ENCODE data around the gene CYB5A. TPM values are rescaled to one million over a fixed set of nuclear protein-coding genes. Genes with fewer than 3 reads are reported as not detected.
"Not testable (repeated sequence)": the region's sequence is repeated elsewhere in the genome, so short reads cannot be mapped to it uniquely, and the experiment has no call there.

Gene CYB5A
- total and polyA plus RNA-seq, 9 of the 15 experiments (the other 6 are each of a cell fraction or from before 2014, with no cell fraction given), result 11.9 to 22.6 (median 14.1) TPM

GRCh38 chr18:74326791-74327190 is 35.0 kb upstream of the CYB5A start:
- H3K27me3 ChIP-seq (ENCODE audit: control insufficient read depth in 2 of 2, insufficient read depth in 2 of 2, low read length in 2 of 2); in situ Hi-C loops (cut with MboI); FAIRE-seq; H4K20me1 ChIP-seq (replicated peaks; ENCODE audit: control insufficient read depth, insufficient read depth, low read length); H3K4me3 ChIP-seq; DNase-seq (ENCODE audit: extremely low read depth in 1 of 4, low spot score in 3 of 4); H3K9me1 ChIP-seq (ENCODE audit: control insufficient read depth, insufficient read depth, low read length); H3K4me1 ChIP-seq (replicated peaks in 1 of 2; ENCODE audit: control insufficient read depth in 2 of 2, insufficient read depth in 2 of 2, low read length in 2 of 2); H2AFZ ChIP-seq (ENCODE audit: low read depth, low read length); ATAC-seq; H3K79me2 ChIP-seq (ENCODE audit: control insufficient read depth, insufficient read depth, low read length); BruUV-seq (replicated peaks); H3K36me3 ChIP-seq (ENCODE audit: control insufficient read depth, insufficient read depth, low read length); intact Hi-C loops (cut with micrococcal nuclease); CTCF ChIA-PET (ENCODE audit: low intra/inter-chr PET ratio); H3K9me3 ChIP-seq (replicated peaks; ENCODE audit: control insufficient read depth, insufficient read depth, low read depth, low read length); H3K27ac ChIP-seq (ENCODE audit: extremely low read depth, low read depth, low read length); H3K4me2 ChIP-seq (ENCODE audit: insufficient read depth, low read length); POLR2A ChIA-PET; H3K9ac ChIP-seq (ENCODE audit: insufficient read depth in 1 of 2, low read depth in 2 of 2, low read length in 2 of 2): not testable (repeated sequence)
- 56% methylated on average over 3 of the region's 3 CpGs for WGBS (ENCODE audit: insufficient coverage, low coverage, missing lambda C conversion rate)

GRCh38 chr18:74326231-74326630 is 34.5 kb upstream of the CYB5A start:
- no peak overlapping the region for H2AFZ ChIP-seq (ENCODE audit: low read depth, low read length)
- DNase-seq (ENCODE audit: extremely low read depth in 1 of 4, low spot score in 3 of 4) (no peak), FAIRE-seq (no peak), ATAC-seq (no peak)
- intact Hi-C loops (cut with micrococcal nuclease), result no loop called here
- H4K20me1 ChIP-seq (replicated peaks; ENCODE audit: control insufficient read depth, insufficient read depth, low read length), result no peaks in the 10 kb centered on the region
- H3K4me2 ChIP-seq (ENCODE audit: insufficient read depth, low read length), result no peak overlapping the region
- TF ChIP-seq ZNF77 (CRISPR knock-in tag; IDR thresholded peaks at IDR 0.05), result no peak
- no peak for TF ChIP-seq DDX20 (tag; IDR thresholded peaks at IDR 0.05; ENCODE audit: low read depth)
- TF ChIP-seq TBP (optimal IDR thresholded peaks at IDR 0.05; ENCODE audit: low read depth, low read length), result no peak
- no peak for TF ChIP-seq BCOR (IDR thresholded peaks at IDR 0.05)
- no peak for TF ChIP-seq RBM22 (IDR thresholded peaks at IDR 0.05; ENCODE audit: low read depth, low read length, poor library complexity, severe bottlenecking)
- no peak for TF ChIP-seq RBM39 (optimal IDR thresholded peaks at IDR 0.05; ENCODE audit: low read depth, low read length)
- no peak for TF ChIP-seq IFI16 (CRISPR knock-in tag; IDR thresholded peaks at IDR 0.05)
- no peak for TF ChIP-seq PCBP1 (IDR thresholded peaks at IDR 0.05; ENCODE audit: low read depth, low read length, poor library complexity, severe bottlenecking)
- TF ChIP-seq ZNF551 (CRISPR knock-in tag; IDR thresholded peaks at IDR 0.05), result no peak
- TF ChIP-seq U2AF2 (optimal IDR thresholded peaks at IDR 0.05; ENCODE audit: low read depth, low read length), result no peak
- TF ChIP-seq C11orf30 (IDR thresholded peaks at IDR 0.05; ENCODE audit: low read depth), result no peak
- TF ChIP-seq VEZF1 (CRISPR knock-in tag; IDR thresholded peaks at IDR 0.05), result no peak
- no peak for TF ChIP-seq ZNF133 (CRISPR knock-in tag; IDR thresholded peaks at IDR 0.05)
- TF ChIP-seq SIN3A (IDR thresholded peaks at IDR 0.05; ENCODE audit: borderline replicate concordance in 2 of 2, control insufficient read depth in 1 of 2, low read depth in 2 of 2, low read length in 2 of 2), result no peak
- no peak for TF ChIP-seq NR1H2 (CRISPR knock-in tag; IDR thresholded peaks at IDR 0.05)
- no peak for TF ChIP-seq RHOXF2B (CRISPR knock-in tag; conservative IDR thresholded peaks at IDR 0.05)
- TF ChIP-seq FOS (IDR thresholded peaks at IDR 0.05; ENCODE audit: extremely low read depth, insufficient read length), result no peak
- no peak overlapping the region for H3K27ac ChIP-seq (ENCODE audit: extremely low read depth, low read depth, low read length)
- H3K79me2 ChIP-seq (ENCODE audit: control insufficient read depth, insufficient read depth, low read length), result no peaks in the 10 kb centered on the region
- WGBS (ENCODE audit: insufficient coverage, low coverage, missing lambda C conversion rate), result 17% methylated on average over 2 of the region's 2 CpGs
- no peaks in the 10 kb centered on the region for H3K9me1 ChIP-seq (ENCODE audit: control insufficient read depth, insufficient read depth, low read length)
- CTCF ChIA-PET (ENCODE audit: low intra/inter-chr PET ratio), result no interaction called here
- no peaks in the 10 kb centered on the region for H3K4me1 ChIP-seq (replicated peaks in 1 of 2; ENCODE audit: control insufficient read depth in 2 of 2, insufficient read depth in 2 of 2, low read length in 2 of 2)
- no peaks in the 10 kb centered on the region for H3K27me3 ChIP-seq (ENCODE audit: control insufficient read depth in 2 of 2, insufficient read depth in 2 of 2, low read length in 2 of 2)
- H3K9ac ChIP-seq (ENCODE audit: insufficient read depth in 1 of 2, low read depth in 2 of 2, low read length in 2 of 2), result no peak overlapping the region
- in situ Hi-C loops (cut with MboI), result no loop called here
- no peaks in the 10 kb centered on the region for H3K36me3 ChIP-seq (ENCODE audit: control insufficient read depth, insufficient read depth, low read length)
- no peak overlapping the region for H3K4me3 ChIP-seq
- BruUV-seq (replicated peaks), result no TSS peak
- no peaks in the 10 kb centered on the region for H3K9me3 ChIP-seq (replicated peaks; ENCODE audit: control insufficient read depth, insufficient read depth, low read depth, low read length)
- POLR2A ChIA-PET, result no interaction called here
